Measurements from ENCODE around the gene TAS2R14.

Gene TAS2R14

DNA sequence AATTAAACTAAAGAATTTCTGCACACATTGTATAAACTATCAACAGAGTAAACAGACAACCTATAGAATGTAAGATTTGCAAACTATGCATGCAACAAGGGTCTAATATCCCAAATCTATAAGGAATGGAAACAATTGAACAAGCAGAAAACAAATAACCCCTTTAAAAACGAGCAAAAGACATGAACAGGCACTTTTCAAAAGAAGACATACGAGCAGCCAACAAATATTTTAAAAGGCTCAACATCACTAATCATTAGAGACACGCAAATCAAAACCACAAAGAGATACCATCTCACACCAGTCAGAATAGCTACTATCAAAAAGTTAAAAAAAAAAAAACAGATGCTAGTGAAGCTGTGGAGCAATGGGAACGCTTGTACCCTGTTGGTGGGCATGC is 34.4 kb downstream of the TAS2R14 start:
- no peak for DNase-seq (ENCODE audit: low spot score)

DNA sequence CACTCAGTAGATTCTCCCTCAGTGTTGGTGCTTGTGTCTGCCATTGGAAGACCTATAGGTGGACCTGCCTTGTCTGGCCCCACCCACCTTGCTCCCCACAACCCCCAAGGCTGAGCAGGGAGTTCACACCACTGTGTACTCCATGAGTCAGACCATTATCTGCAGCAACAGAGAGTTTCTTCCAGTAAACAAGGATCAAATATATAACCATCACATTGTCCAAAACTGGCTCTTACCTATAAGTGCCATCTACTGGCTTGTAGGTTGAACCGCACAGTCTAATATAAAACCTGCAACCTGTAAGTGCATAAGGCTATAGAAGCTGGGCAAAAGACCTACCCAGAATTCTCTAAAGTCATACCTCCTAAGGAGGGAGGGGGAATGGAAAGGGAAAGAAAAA is 37.6 kb downstream of the TAS2R14 start:
- no peak for DNase-seq (ENCODE audit: low spot score)

DNA sequence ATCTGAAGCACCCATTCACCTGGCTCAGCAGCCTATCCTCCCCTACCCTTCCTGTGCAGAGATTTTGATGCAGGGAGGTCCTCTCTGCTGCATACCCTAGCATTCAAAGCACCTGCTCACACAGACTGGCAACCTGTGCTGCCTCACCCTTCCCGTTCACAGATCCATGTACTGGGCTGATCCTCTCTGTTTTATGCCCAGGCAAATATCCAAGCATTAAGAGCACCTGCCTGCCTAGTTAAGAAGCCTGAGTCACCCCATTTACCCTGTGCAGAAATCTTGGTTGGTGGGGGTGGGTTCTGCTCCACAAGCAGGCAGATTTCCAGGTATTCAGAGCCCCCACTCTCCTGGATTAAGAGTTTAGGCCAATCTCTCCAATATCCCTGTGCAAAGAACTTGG is 38.1 kb downstream of the TAS2R14 start:
- DNase-seq (ENCODE audit: low spot score): no peak

DNA sequence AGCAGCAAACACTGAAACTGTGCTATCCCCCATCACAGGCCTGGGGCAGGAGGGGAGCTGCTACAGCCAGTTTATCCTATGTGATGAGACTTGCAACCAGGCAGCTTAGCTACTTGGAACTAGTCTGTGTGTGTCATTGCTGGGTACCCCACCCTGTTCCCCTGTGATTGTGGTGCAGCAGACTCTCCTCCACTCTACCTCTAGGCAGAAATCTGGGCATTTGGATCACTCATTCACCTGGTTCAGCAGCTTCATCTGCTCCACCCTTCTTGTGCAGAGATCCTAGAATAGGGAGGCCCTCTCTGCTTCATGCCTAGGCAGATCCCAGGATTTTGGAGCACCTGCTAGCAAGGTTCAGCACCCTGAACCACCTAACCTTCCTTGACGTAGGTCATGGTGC is 38.5 kb downstream of the TAS2R14 start:
- DNase-seq (ENCODE audit: low spot score): no peak

DNA sequence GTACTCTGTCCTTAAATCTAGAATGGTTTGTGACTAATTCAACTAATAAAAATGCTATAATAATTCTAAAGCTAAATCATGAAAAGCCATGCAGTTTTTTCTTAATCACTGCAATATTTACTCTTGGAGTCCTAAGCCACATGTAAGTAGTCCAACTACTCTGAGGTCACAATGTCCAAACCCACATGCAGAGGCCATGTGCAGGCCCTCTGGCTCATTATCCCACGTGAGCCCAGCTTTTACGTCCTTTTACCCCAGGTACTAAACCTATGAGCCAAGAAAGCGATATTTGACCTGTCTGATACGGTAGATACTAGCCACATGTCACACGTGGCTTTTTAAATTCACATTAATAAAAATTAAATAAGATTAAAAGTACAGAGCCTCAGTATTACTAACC is 42.2 kb downstream of the TAS2R14 start:
- no peak for DNase-seq (ENCODE audit: low spot score)

DNA sequence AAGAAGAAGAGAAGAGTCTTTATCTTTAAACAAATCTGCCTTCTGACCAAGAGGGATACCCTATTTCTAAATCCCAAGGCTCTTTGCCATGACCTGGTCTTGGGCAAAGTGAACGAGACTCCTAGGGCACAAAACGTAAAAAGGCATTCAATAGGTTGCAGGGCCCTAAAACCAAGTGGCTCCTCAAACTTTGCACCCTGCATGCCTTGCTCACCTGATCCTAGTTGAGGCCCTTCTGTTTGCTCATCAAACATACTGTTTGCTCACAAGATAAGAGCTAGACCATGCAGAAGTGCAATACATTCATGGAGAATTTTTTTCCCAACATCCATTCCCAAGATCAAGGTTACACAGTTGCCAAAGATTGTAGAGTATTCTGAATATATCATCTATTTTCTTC is 47.1 kb downstream of the TAS2R14 start:
- no peak for DNase-seq (ENCODE audit: low spot score)

DNA sequence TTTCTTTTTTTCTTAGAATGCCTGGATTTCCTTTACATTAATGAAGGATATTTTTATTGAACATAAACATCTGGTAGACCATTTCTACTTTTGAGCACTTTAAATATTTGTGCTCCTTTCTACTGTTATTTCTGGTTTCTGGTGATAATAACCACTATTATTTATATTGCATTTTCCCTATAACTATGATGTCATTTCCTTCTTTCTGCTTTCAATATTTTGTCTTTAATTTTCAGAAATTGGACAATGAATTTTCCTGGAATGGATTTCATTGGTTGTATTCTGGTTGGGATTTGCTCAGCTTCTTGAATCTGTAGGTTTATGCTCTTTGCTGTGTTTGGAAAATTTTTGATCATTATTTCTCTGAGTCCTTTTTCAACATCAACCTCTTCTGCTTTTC is 49.8 kb downstream of the TAS2R14 start:
- no peak for DNase-seq (ENCODE audit: low spot score)

All from AG20443 (cell line).